Transverse colon (tissue), 4 donors: Measurements from ENCODE around the gene C11orf21. TPM values are rescaled to one million over a fixed set of nuclear protein-coding genes. Genes with fewer than 3 reads are reported as not detected.

Source experiments
- DNase-seq: peaks from one replicate; pipeline ENCODE4 v3.0.0-alpha.2; 2019
- H3K27ac ChIP-seq, 4 donors: fragments of 200-600 bp; sonication (generic); 2 replicates each; pipeline ENCODE4 v1.5.1; 2016 to 2018; ENCODE audit warnings: inconsistent platforms in 4 of 4
- H3K27me3 ChIP-seq: fragments of 200-600 bp; sonication (generic); 2 replicates; pipeline ENCODE4 v1.5.1; 2017; ENCODE audit warnings: inconsistent platforms
- H3K36me3 ChIP-seq, 4 donors: fragments of 200-600 bp; sonication (generic); 2 replicates each; pipeline ENCODE4 v1.5.1; 2017 to 2019; ENCODE audit warnings: inconsistent platforms in 4 of 4
- H3K4me1 ChIP-seq, 4 donors: fragments of 200-600 bp; sonication (generic); 2 replicates each; pipeline ENCODE4 v1.5.1; 2017 to 2020; ENCODE audit warnings: inconsistent platforms in 4 of 4
- H3K4me3 ChIP-seq, 4 donors: fragments of 200-600 bp; sonication (generic); 1 replicate in 1 of 4; 2 replicates in 3 of 4; pipeline versions ENCODE4 v1.5.1 to v1.6.1; 2017 to 2019; ENCODE audit warnings: inconsistent platforms in 4 of 4
- H3K9me3 ChIP-seq, 2 donors: fragments of 200-600 bp; sonication (generic); 2 replicates each; pipeline ENCODE4 v1.5.1; 2017 to 2019; ENCODE audit warnings: inconsistent platforms in 2 of 2
- EP300 ChIP-seq: sonication (generic); formaldehyde crosslinking; IDR thresholded peaks from one replicate; pipeline ENCODE4 v1.6.1; 2017; ENCODE audit warnings: antibody characterized with exemption, low read depth
- POLR2A ChIP-seq: fragments of 450-650 bp; IDR thresholded peaks from one replicate; pipeline ENCODE4 v1.6.1; 2016; ENCODE audit warnings: antibody characterized with exemption, mild to moderate bottlenecking, moderate library complexity
- POLR2AphosphoS5 ChIP-seq, 3 donors: sonication (generic); formaldehyde crosslinking; IDR thresholded peaks; one replicate each; pipeline ENCODE4 v1.6.1; 2016; ENCODE audit warnings: antibody characterized with exemption in 3 of 3
- WGBS, 2 donors: methylation state at CpG; one replicate each; pipeline ENCODE4 v1.1.5; 2018; ENCODE audit warnings: low coverage in 1 of 2; 5-methylcytosine and 5-hydroxymethylcytosine counted together
- in situ Hi-C, 4 donors: fragments of 200-750 bp; cut with MboI; loops; one replicate each; pipeline versions ENCODE4 v1.15.0 to v1.15.1; 2017; ENCODE audit warnings: low sequenced_read_pairs in 3 of 4, low pct_ligation_motif_present in 1 of 4, low pct_unique_long_range_greater_than_20kb in 1 of 4
- intact Hi-C: fragments of 100-400 bp; cut with DNase I; formaldehyde crosslinking; loops from one replicate; pipeline ENCODE4 v1.15.1; 2023; ENCODE audit warnings: low total_unique reads
- small RNA-seq, 4 donors: library from RNA; depleted of rRNA; stranded (forward); fragments of <200 nt; gene quantifications; one replicate each; pipeline ENCODE3, GENCODE V24; 2016
- total RNA-seq, 4 donors: library from RNA; depleted of rRNA; stranded (reverse); fragments of >200 nt; gene quantifications; one replicate each; pipeline ENCODE4 v1.1.0, GENCODE V29; 2016
- TF ChIP-seq, protein P1 (sequence below), 5 experiments: fragments of 200-600 bp in 3 of 5; fragments of 450-650 bp in 2 of 5; sonication (generic) in 3 of 5; IDR thresholded peaks; 1 replicate in 2 of 5; 2 replicates in 3 of 5; pipeline ENCODE4 v1.5.1; 2016 to 2017; ENCODE audit warnings: antibody characterized with exemption in 5 of 5, inconsistent platforms in 3 of 5, mild to moderate bottlenecking in 2 of 5, moderate library complexity in 1 of 5

C11orf21 gene
- total RNA-seq, 4 donors from 2014 or later = 0.27 TPM; not detected in 3

DNA sequence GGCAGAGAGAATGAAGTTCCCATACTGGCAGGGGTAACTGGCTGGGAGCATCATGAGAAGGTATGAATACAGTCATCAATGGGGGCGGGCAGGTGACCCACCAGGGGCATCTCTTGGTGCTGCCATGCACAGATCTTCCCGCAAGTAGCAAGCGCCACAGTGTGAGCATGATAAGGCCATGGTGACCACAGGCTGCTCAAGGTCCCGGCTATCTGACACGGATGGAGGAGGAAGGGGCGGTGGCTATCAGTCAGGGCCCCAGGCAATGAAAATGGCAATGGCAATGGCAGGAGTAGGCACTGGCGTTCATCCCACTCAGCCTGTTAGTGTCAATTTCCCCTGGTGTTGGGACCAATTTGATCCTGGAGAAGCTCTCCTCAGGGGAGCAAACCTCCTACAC is 53.0 kb downstream of the C11orf21 start:
- H3K4me3 ChIP-seq = no peak overlapping the region
- no peaks in the 10 kb centered on the region for H3K4me1 ChIP-seq
- WGBS, 2 donors = 93% methylated on average over 7 of the region's 7 CpGs; no CpG with 5 or more reads in 1 of the 2 donors
- no peaks in the 10 kb centered on the region for H3K27me3 ChIP-seq
- H3K9me3 ChIP-seq = no peaks in the 10 kb centered on the region
- H3K36me3 ChIP-seq = no peaks in the 10 kb centered on the region
- TF ChIP-seq, protein P1, sequence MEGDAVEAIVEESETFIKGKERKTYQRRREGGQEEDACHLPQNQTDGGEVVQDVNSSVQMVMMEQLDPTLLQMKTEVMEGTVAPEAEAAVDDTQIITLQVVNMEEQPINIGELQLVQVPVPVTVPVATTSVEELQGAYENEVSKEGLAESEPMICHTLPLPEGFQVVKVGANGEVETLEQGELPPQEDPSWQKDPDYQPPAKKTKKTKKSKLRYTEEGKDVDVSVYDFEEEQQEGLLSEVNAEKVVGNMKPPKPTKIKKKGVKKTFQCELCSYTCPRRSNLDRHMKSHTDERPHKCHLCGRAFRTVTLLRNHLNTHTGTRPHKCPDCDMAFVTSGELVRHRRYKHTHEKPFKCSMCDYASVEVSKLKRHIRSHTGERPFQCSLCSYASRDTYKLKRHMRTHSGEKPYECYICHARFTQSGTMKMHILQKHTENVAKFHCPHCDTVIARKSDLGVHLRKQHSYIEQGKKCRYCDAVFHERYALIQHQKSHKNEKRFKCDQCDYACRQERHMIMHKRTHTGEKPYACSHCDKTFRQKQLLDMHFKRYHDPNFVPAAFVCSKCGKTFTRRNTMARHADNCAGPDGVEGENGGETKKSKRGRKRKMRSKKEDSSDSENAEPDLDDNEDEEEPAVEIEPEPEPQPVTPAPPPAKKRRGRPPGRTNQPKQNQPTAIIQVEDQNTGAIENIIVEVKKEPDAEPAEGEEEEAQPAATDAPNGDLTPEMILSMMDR (IDR thresholded peaks at IDR 0.05) = no peak
- TF ChIP-seq POLR2AphosphoS5 (IDR thresholded peaks at IDR 0.05) (no peak), POLR2A (no peak), EP300 (no peak)
- in situ Hi-C loops (no loop called here), intact Hi-C loops (no loop called here)
- DNase-seq = no peak
- H3K27ac ChIP-seq = no peak overlapping the region

GRCh38 chr11:2248242-2248641 is 53.5 kb downstream of the C11orf21 start:
- no peak overlapping the region for H3K4me3 ChIP-seq
- DNase-seq = no peak
- intact Hi-C loops = no loop called here
- WGBS, 2 donors = 90% methylated on average over 10 of the region's 11 CpGs; no CpG with 5 or more reads in 1 of the 2 donors
- no peaks in the 10 kb centered on the region for H3K4me1 ChIP-seq
- TF ChIP-seq EP300 (no peak), POLR2AphosphoS5 (IDR thresholded peaks at IDR 0.05) (no peak)
- TF ChIP-seq, protein P1 (IDR thresholded peaks at IDR 0.05) = no peak
- in situ Hi-C loops = no loop called here
- no peaks in the 10 kb centered on the region for H3K9me3 ChIP-seq
- no peaks in the 10 kb centered on the region for H3K27me3 ChIP-seq
- H3K36me3 ChIP-seq = no peaks in the 10 kb centered on the region
- H3K27ac ChIP-seq = no peak overlapping the region

DNA sequence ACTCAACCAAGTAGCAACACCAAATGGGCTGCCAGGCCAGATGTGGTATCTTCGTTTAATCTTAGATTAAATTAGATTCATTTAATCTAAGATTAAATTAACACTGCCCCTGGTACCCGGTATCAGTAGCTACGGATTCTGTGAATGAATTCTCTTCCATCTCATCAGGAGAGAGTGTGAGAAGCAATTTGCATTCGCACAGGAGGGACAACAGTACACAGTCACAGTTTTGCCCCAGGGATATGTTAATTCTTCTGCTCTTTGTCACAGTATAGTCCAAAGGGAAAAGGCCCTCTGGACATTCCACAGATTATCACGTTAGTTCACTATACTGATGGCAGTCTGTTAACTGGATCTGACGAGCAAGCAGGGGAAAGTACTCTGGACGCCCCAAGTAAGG is 54.2 kb downstream of the C11orf21 start:
- TF ChIP-seq POLR2AphosphoS5 (IDR thresholded peaks at IDR 0.05) (no peak), POLR2A (no peak), EP300 (no peak)
- TF ChIP-seq, protein P1 (IDR thresholded peaks at IDR 0.05) = no peak
- 70 to 83% methylated on average over 4 to 7 of the region's 7 CpGs for WGBS, 2 donors

More for the DNA sequence above, 54.2 kb downstream of the C11orf21 start:
- intact Hi-C loops (no loop called here), in situ Hi-C loops (no loop called here)
- no peak for DNase-seq
- Histone ChIP-seq H3K36me3 (no peaks in the 10 kb centered on the region), H3K27me3 (peaks cover 4% of the 10 kb centered on the region), H3K9me3 (no peaks in the 10 kb centered on the region), H3K4me3 (no peak overlapping the region), H3K27ac (no peak overlapping the region), H3K4me1 (no peaks in the 10 kb centered on the region)

Small RNA genes within 50 kb of the gene (small RNA-seq; reads per million reads assigned to genes)
- 0 reads per million in 4 donors for gene RNU6-878P

Other genes with a start within 250 kb of the C11orf21 start
- 10 to 100 TPM in 3 of 4 donors, 1 to 10 TPM in 1; 8.2 to 19.8 (median 12.2) TPM for gene IGF2, start 162.5 kb downstream of the C11orf21 start, total RNA-seq
- gene INS, start 140.7 kb downstream of the C11orf21 start, total RNA-seq = not detected
- not detected for gene TH, start 130.1 kb downstream of the C11orf21 start, total RNA-seq
- gene ASCL2, start 31.3 kb downstream of the C11orf21 start, total RNA-seq = 10 to 100 TPM in 1 of 4 donors, 1 to 10 TPM in 2, not detected in 1; 2.3 to 14.7 (median 3.0) TPM
- gene TSPAN32, start 95 bp upstream of the C11orf21 start, total RNA-seq = under 1 TPM in 2 of 4 donors, not detected in 2; 0.16 to 0.96 TPM
- gene CD81, start 75.4 kb upstream of the C11orf21 start, total RNA-seq = 100 to 1,000 TPM; 156 to 406 (median 255) TPM
- gene TSSC4, start 98.8 kb upstream of the C11orf21 start, total RNA-seq = 10 to 100 TPM; 13.3 to 38.9 (median 36.0) TPM
- 1 to 10 TPM; 1.4 to 7.5 (median 4.3) TPM for gene TRPM5, start 142.6 kb upstream of the C11orf21 start, total RNA-seq
- 10 to 100 TPM in 3 of 4 donors, 1 to 10 TPM in 1; 5.6 to 46.8 (median 24.6) TPM for gene KCNQ1, start 143.1 kb upstream of the C11orf21 start, total RNA-seq